K562 (cell line): Measurements from ENCODE around the gene EIF2S2. TPM values are rescaled to one million over a fixed set of nuclear protein-coding genes. Genes with fewer than 3 reads are reported as not detected.

ENCODE experiments used
- CCNT2 ChIP-seq: IDR thresholded peaks from 2 replicates; pipeline ENCODE4 v1.6.1; 2011; ENCODE audit warnings: borderline replicate concordance, low read depth, mild to moderate bottlenecking, moderate library complexity, mixed read lengths, low read length; ENCODE audit not compliant: insufficient read length; ENCODE audit errors: extremely low read depth
- E2F8 ChIP-seq: fragments of 450-650 bp; IDR thresholded peaks from 2 replicates; pipeline ENCODE4 v1.7.1; 2018; ENCODE audit warnings: mild to moderate bottlenecking, low read depth; ENCODE audit not compliant: partially characterized antibody
- ELF2 ChIP-seq: fragments of 250-450 bp; sonication (Bioruptor Pico); IDR thresholded peaks from 2 replicates; pipeline ENCODE4 v1.5.0; 2021; ENCODE audit warnings: mild to moderate bottlenecking
- ETS1 ChIP-seq: conservative IDR thresholded peaks from 2 replicates; pipeline ENCODE4 v1.6.1; 2011; ENCODE audit warnings: low read depth, mild to moderate bottlenecking, low read length; ENCODE audit not compliant: control insufficient read depth
- MAX ChIP-seq: sonication (generic); formaldehyde crosslinking; IDR thresholded peaks from 2 replicates; pipeline ENCODE4 v1.9.0; 2022; ENCODE audit warnings: mild to moderate bottlenecking, missing genetic modification reagents
- NCOA1 ChIP-seq: fragments of 450-650 bp; IDR thresholded peaks from 2 replicates; pipeline ENCODE4 v1.6.1; 2016; ENCODE audit warnings: low read depth
- RREB1 ChIP-seq: fragments of 250-450 bp; sonication (Bioruptor Pico); IDR thresholded peaks from 2 replicates; pipeline ENCODE4 v1.4.0; 2020
- ZBTB12 ChIP-seq: fragments of 250-450 bp; sonication (Bioruptor Pico); IDR thresholded peaks from 2 replicates; pipeline ENCODE4 v1.4.0; 2020
- ZBTB17 ChIP-seq: fragments of 450-650 bp; formaldehyde crosslinking; IDR thresholded peaks from 2 replicates; pipeline ENCODE4 v1.4.0; 2020; ENCODE audit warnings: mild to moderate bottlenecking
- ZBTB2 ChIP-seq: fragments of 450-650 bp; IDR thresholded peaks from 2 replicates; pipeline ENCODE4 v1.6.1; 2016; ENCODE audit warnings: antibody characterized with exemption
- ZNF511 ChIP-seq: sonication (generic); formaldehyde crosslinking; IDR thresholded peaks from 2 replicates; pipeline ENCODE4 v1.8.0; 2022; ENCODE audit warnings: mild to moderate bottlenecking, missing genetic modification reagents
- polyA plus RNA-seq, 8 experiments: library from polyadenylated mRNA; depleted of rRNA in 4 of 8; stranded (reverse) in 5 of 8; unstranded in 3 of 8; fragments of >200 nt; fragmentation: Nextera tagmentation in 2 of 8; fragmentation: Illumina TruSeq in 1 of 8; extraction: Ambion mirVana in 2 of 8; extraction: Trizol in 1 of 8; gene quantifications; 2 replicates each; pipeline versions ENCODE4 v1.2.1 to v1.2.3, GENCODE V29; 2011 to 2014; ENCODE audit warnings: inconsistent platforms in 1 of 8, missing spikeins in 1 of 8
- total RNA-seq, 7 experiments: library from RNA; depleted of rRNA in 6 of 7; stranded (reverse); fragments of >200 nt in 6 of 7; fragmentation: Illumina TruSeq in 2 of 7; extraction: Trizol in 2 of 7; gene quantifications; 2 replicates each; pipeline versions ENCODE4 v1.2.1 to v1.2.3, GENCODE V29; 2011 to 2021; ENCODE audit warnings: low replicate concordance in 1 of 7

EIF2S2 gene
- total and polyA plus RNA-seq, 9 of the 15 experiments (the other 6 are each of a cell fraction or from before 2014, with no cell fraction given): 79.7 to 220 (median 154) TPM

- peak; percentile 74 for TF ChIP-seq E2F8
- peak; percentile 98 for TF ChIP-seq ZBTB2
- TF ChIP-seq CCNT2: peak; percentile 62
- peak; percentile 12; the same call in 1 of the 2 replicates for TF ChIP-seq NCOA1
- TF ChIP-seq ZNF511 (CRISPR knock-in tag): peak; percentile 61; the same call in 1 of the 2 replicates
- TF ChIP-seq ELF2 (CRISPR knock-in tag): peak; percentile 41; the same call in 1 of the 2 replicates
- no peak; the same call in 1 of the 2 replicates for TF ChIP-seq RREB1
- peak; percentile 71; the same call in 1 of the 2 replicates for TF ChIP-seq MAX (CRISPR knock-in tag)
- peak; percentile 97 for TF ChIP-seq ZBTB12 (CRISPR knock-in tag)
- peak; percentile 62; the same call in 1 of the 2 replicates for TF ChIP-seq ZBTB17 (CRISPR knock-in tag)
- TF ChIP-seq ETS1: peak; percentile 98
These were observed at the start of gene EIF2S2 (continued) for GRCh38 chr20:34111702-34112599.
